Left lung (tissue), 10 donors: Measurements from ENCODE around the gene CRYGS. TPM values are rescaled to one million over a fixed set of nuclear protein-coding genes. Genes with fewer than 3 reads are reported as not detected.

ENCODE experiments used
- ATAC-seq: fragments of 200-7000 bp; cut with Tn5 transposase; one replicate; pipeline ENCODE4 v1.9.1; 2020; ENCODE audit warnings: moderate library complexity
- DNase-seq, 4 donors: peaks; one replicate each; pipeline ENCODE4 v3.0.0-alpha.2; 2013 to 2020
- H3K27ac ChIP-seq, 2 donors: fragments of 200-600 bp; sonication (generic) in 1 of 2; one replicate each; pipeline versions ENCODE4 v1.5.0 to v1.8.0; 2020 to 2021
- H3K27me3 ChIP-seq, 2 donors: fragments of 200-600 bp; sonication (generic) in 1 of 2; one replicate each; pipeline versions ENCODE4 v1.5.0 to v1.8.0; 2020 to 2021
- H3K36me3 ChIP-seq, 2 donors: fragments of 200-600 bp; sonication (generic) in 1 of 2; one replicate each; pipeline versions ENCODE4 v1.5.0 to v1.8.0; 2020 to 2021
- H3K4me1 ChIP-seq, 2 donors: fragments of 200-600 bp; one replicate each; pipeline ENCODE4 v1.8.0; 2021
- H3K4me3 ChIP-seq, 2 donors: fragments of 200-600 bp; sonication (generic) in 1 of 2; one replicate each; pipeline versions ENCODE4 v1.5.0 to v1.8.0; 2020 to 2021; ENCODE audit warnings: mild to moderate bottlenecking in 1 of 2
- H3K9me3 ChIP-seq, 2 donors: fragments of 200-600 bp; sonication (generic) in 1 of 2; one replicate each; pipeline versions ENCODE4 v1.5.0 to v1.8.0; 2020 to 2021
- CTCF ChIP-seq, 2 donors: fragments of 200-600 bp; sonication (generic) in 1 of 2; IDR thresholded peaks; one replicate each; pipeline versions ENCODE4 v1.5.0 to v1.8.0; 2021; ENCODE audit warnings: antibody characterized with exemption in 2 of 2
- intact Hi-C, 2 donors: fragments of 100-400 bp; cut with DNase I; formaldehyde crosslinking; loops; one replicate each; pipeline versions ENCODE4 v1.11.2 to v1.14.2; 2022
- polyA plus RNA-seq, 6 donors: library from polyadenylated mRNA; unstranded; fragments of 120-200 nt; gene quantifications; one replicate each; pipeline ENCODE4 v1.2.1, GENCODE V29; 2013; ENCODE audit not compliant: insufficient read length in 6 of 6
- total RNA-seq, 2 donors: library from RNA; stranded (reverse); fragmentation: NEBNext Ultra II Directional; extraction: Animal tissue kit (Norgen Biotek cat#: 25700); gene quantifications; one replicate each; pipeline ENCODE4 v1.2.1, GENCODE V29; 2021
- donor health status: DM: no; HTN: yes; CAD: no.
- donor health status: DM: no; HTN: no; CAD: no.

The CRYGS gene
- total and polyA plus RNA-seq, 8 donors = 1.8 to 10.6 (median 9.0) TPM

DNA sequence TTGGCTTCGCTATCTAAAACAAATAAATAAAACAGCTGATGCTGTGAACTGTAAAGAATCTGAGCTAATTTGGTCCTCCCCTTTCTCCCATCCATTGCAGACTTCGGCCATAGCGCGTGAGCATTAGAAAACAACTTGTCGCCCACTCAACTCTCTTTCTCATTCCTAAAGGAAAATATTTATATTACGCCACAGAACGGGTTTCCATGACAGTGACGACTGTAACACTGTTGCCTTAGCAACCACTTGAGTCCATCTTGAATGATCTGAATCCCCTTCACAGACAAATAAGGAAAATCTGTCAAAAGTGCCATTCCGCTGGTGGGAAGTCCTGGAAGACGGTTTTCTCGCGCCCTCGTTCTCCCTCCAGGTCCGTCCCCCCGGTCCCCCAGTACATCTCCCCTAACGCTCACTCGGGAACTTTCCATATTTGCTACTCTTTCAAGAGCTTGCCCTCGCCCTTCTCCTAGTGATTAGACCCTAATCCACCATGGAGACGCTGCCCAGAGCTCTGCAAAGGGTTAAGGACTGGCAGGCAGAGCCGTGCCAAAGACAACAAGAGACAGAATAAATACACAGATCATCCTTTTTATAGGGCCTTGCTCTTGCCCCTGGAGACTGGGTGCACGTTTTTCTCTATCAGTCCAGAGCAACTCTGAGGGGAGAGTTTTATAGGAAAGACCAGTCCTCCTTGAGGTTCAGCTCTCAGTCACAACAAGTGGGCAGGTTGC is 50.5 kb downstream of the CRYGS start:
- Histone ChIP-seq H3K4me1 (no peaks in the 10 kb centered on the region), H3K27ac (no peak overlapping the region), H3K27me3 (no peaks in the 10 kb centered on the region), H3K9me3 (peaks cover 0 to 2% of the 10 kb centered on the region in 2 donors), H3K4me3 (no peak overlapping the region), H3K36me3 (no peaks in the 10 kb centered on the region)
- intact Hi-C loops = no loop called here
- DNase-seq = peak in 2 of 4 donors; percentile 19 to 60
- ATAC-seq = no peak
- TF ChIP-seq CTCF (IDR thresholded peaks at IDR 0.05) = no peak

GRCh38 chr3:186492385-186492984 is 51.7 kb downstream of the CRYGS start:
- ATAC-seq (no peak), DNase-seq (no peak)
- H3K4me3 ChIP-seq = no peak overlapping the region
- no peaks in the 10 kb centered on the region for H3K4me1 ChIP-seq
- H3K9me3 ChIP-seq = no peaks in the 10 kb centered on the region
- intact Hi-C loops = no loop called here
- H3K36me3 ChIP-seq = no peaks in the 10 kb centered on the region
- no peak overlapping the region for H3K27ac ChIP-seq
- H3K27me3 ChIP-seq = no peaks in the 10 kb centered on the region
- TF ChIP-seq CTCF (IDR thresholded peaks at IDR 0.05) = no peak

GRCh38 chr3:186489507-186489906 is 54.7 kb downstream of the CRYGS start:
- no peak overlapping the region for H3K4me3 ChIP-seq
- ATAC-seq = no peak
- H3K27me3 ChIP-seq = no peaks in the 10 kb centered on the region
- TF ChIP-seq CTCF (IDR thresholded peaks at IDR 0.05) = no peak
- no peaks in the 10 kb centered on the region for H3K4me1 ChIP-seq
- H3K27ac ChIP-seq = no peak overlapping the region
- no peaks in the 10 kb centered on the region for H3K36me3 ChIP-seq
- no peaks in the 10 kb centered on the region for H3K9me3 ChIP-seq
- DNase-seq = no peak
- intact Hi-C loops = no loop called here

Other genes with a start within 250 kb of the CRYGS start
- gene DGKG, start 182.1 kb downstream of the CRYGS start, total RNA-seq = 1 to 10 TPM; 6.2 to 7.6 TPM
- gene DGKG, start 182.1 kb downstream of the CRYGS start, polyA plus RNA-seq = 1 to 10 TPM; 4.2 to 5.7 (median 5.1) TPM
- gene TBCCD1, start 23.0 kb upstream of the CRYGS start, total RNA-seq = 10 to 100 TPM; 11.6 to 12.1 TPM
- 10 to 100 TPM; 17.8 to 23.0 (median 20.0) TPM for gene TBCCD1, start 23.0 kb upstream of the CRYGS start, polyA plus RNA-seq
- gene DNAJB11, start 26.3 kb upstream of the CRYGS start, total RNA-seq = 10 to 100 TPM; 46.8 to 78.3 TPM
- gene DNAJB11, start 26.3 kb upstream of the CRYGS start, polyA plus RNA-seq = 10 to 100 TPM; 52.5 to 69.8 (median 58.0) TPM
- not detected for gene AHSG, start 68.7 kb upstream of the CRYGS start, total RNA-seq
- gene AHSG, start 68.7 kb upstream of the CRYGS start, polyA plus RNA-seq = 1 to 10 TPM in 2 of 6 donors, under 1 TPM in 1, not detected in 3; 0.09 to 5.7 (median 3.2) TPM
- not detected for gene FETUB, start 96.0 kb upstream of the CRYGS start, total RNA-seq
- gene FETUB, start 96.0 kb upstream of the CRYGS start, polyA plus RNA-seq = not detected
- not detected for gene HRG, start 121.6 kb upstream of the CRYGS start, total RNA-seq
- under 1 TPM; 0.04 to 0.30 (median 0.07) TPM for gene HRG, start 121.6 kb upstream of the CRYGS start, polyA plus RNA-seq
- gene KNG1, start 173.0 kb upstream of the CRYGS start, total RNA-seq = not detected
- gene KNG1, start 173.0 kb upstream of the CRYGS start, polyA plus RNA-seq = 1 to 10 TPM in 1 of 6 donors, under 1 TPM in 5; 0.26 to 1.2 (median 0.49) TPM
- gene EIF4A2, start 239.2 kb upstream of the CRYGS start, total RNA-seq = 100 to 1,000 TPM; 344 to 435 TPM
- 100 to 1,000 TPM; 735 to 925 (median 830) TPM for gene EIF4A2, start 239.2 kb upstream of the CRYGS start, polyA plus RNA-seq